Right renal cortex interstitium (tissue), 3 donors: ENCODE results near the gene ATG2A. TPM values are rescaled to one million over a fixed set of nuclear protein-coding genes. Genes with fewer than 3 reads are reported as not detected.
A peak's percentile ranks its signal among the peaks of the same experiment; 100 is the strongest.

ENCODE experiments used
- DNase-seq, 3 donors: peaks; one replicate each; pipeline ENCODE4 v3.0.0-alpha.2; 2013; ENCODE audit warnings: low read depth in 3 of 3, low spot score in 2 of 3
- polyA plus RNA-seq, 3 donors: library from polyadenylated mRNA; unstranded; fragments of 120-200 nt; gene quantifications; one replicate each; pipeline ENCODE4 v1.2.1, GENCODE V29; 2013; ENCODE audit not compliant: insufficient read length in 3 of 3

ATG2A gene
- 10 to 100 TPM; 12.8 to 14.0 (median 13.2) TPM for polyA plus RNA-seq

- peak; percentile 99 to 100 (median 99) for DNase-seq
Observed at GRCh38 chr11:64916775-64917662, at the start of gene ATG2A. TSS of gene ATG2A (minus strand) at chr11:64917209. CDS start at chr11:64917135, 74 bp downstream.

- DNase-seq, result no peak
Observed at GRCh38 chr11:64963072-64963631, 46.1 kb upstream of the ATG2A start.

- DNase-seq, result no peak
Observed at GRCh38 chr11:64960719-64961118, 43.7 kb upstream of the ATG2A start.

GRCh38 chr11:64959498-64959897, 42.5 kb upstream of the ATG2A start:
- no peak for DNase-seq

- no peak for DNase-seq
Observed at GRCh38 chr11:64954201-64954600, 37.2 kb upstream of the ATG2A start.

- DNase-seq, result no peak
Observed at GRCh38 chr11:64951529-64951928, 34.5 kb upstream of the ATG2A start.

- no peak for DNase-seq
Observed at GRCh38 chr11:64947208-64947814, 30.3 kb upstream of the ATG2A start.

- DNase-seq, result no peak
Observed at GRCh38 chr11:64936539-64936938, 19.5 kb upstream of the ATG2A start.

- DNase-seq, result no peak
Observed at GRCh38 chr11:64935359-64936081, 18.5 kb upstream of the ATG2A start, which contains the start of gene GPHA2. TSS of gene GPHA2 (minus strand) at chr11:64935893. CDS start at chr11:64935460, 433 bp downstream.

GRCh38 chr11:64934682-64935358, 17.8 kb upstream of the ATG2A start:
- no peak for DNase-seq

GRCh38 chr11:64933935-64934681, 17.1 kb upstream of the ATG2A start:
- no peak for DNase-seq

- no peak for DNase-seq
Observed at GRCh38 chr11:64933213-64933934, 16.4 kb upstream of the ATG2A start.

GRCh38 chr11:64932324-64932723, 15.3 kb upstream of the ATG2A start:
- no peak for DNase-seq

- DNase-seq, result no peak
Observed at GRCh38 chr11:64931290-64931689, 14.3 kb upstream of the ATG2A start.

- no peak for DNase-seq
Observed at GRCh38 chr11:64930340-64930739, 13.3 kb upstream of the ATG2A start.

- DNase-seq, result no peak
Observed at GRCh38 chr11:64929625-64930024, 12.6 kb upstream of the ATG2A start.

GRCh38 chr11:64928957-64929356, 11.9 kb upstream of the ATG2A start:
- no peak for DNase-seq

- no peak for DNase-seq
Observed at GRCh38 chr11:64926689-64927088, 9.7 kb upstream of the ATG2A start.
